Rectal smooth muscle tissue (tissue), 1 donor: ENCODE results near the gene CACNB2.

Experiments
- H3K27ac ChIP-seq: one replicate; pipeline ENCODE4 v1.7.0; 2013; ENCODE audit warnings: low read depth, low read length, inconsistent platforms
- H3K27me3 ChIP-seq: one replicate; pipeline ENCODE4 v1.7.0; 2013; ENCODE audit warnings: low read length; ENCODE audit not compliant: control insufficient read depth, insufficient read depth
- H3K36me3 ChIP-seq: one replicate; pipeline ENCODE4 v1.7.0; 2013; ENCODE audit warnings: low read length; ENCODE audit not compliant: control insufficient read depth, insufficient read depth
- H3K4me1 ChIP-seq: one replicate; pipeline ENCODE4 v1.7.0; 2013; ENCODE audit warnings: low read length; ENCODE audit not compliant: control insufficient read depth, insufficient read depth
- H3K4me3 ChIP-seq: one replicate; pipeline ENCODE4 v1.7.0; 2013; ENCODE audit warnings: low read length
- H3K9ac ChIP-seq: one replicate; pipeline ENCODE4 v1.7.0; 2013; ENCODE audit warnings: low read length

CACNB2 gene

DNA sequence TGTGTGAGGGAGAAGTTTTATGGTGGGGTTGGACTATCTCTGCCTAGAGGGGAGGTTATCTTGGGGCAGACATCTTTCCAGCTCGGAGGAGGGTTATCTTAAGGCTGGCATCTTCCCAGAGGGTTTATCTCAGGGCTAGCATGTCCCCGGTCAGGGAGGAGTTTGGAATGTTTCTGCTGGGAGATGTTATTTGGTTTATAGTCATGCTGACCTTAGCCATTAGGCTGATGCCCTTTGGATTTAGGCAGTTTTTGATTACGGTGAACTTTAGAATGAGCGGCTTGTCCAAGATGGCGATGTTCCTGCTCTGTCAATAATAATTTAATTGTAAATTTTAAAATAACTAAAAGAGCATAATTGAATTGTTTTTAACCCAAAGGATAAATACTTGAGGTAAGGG, 236.4 kb downstream of the CACNB2 start:
- H3K27ac ChIP-seq, result no peak overlapping the region

GRCh38 chr10:18377898-18378297, 237.7 kb downstream of the CACNB2 start:
- H3K9ac ChIP-seq, result no peak overlapping the region
- H3K27me3 ChIP-seq, result no peaks in the 10 kb centered on the region
- H3K27ac ChIP-seq, result no peak overlapping the region
- H3K4me3 ChIP-seq, result no peak overlapping the region
- H3K36me3 ChIP-seq, result no peaks in the 10 kb centered on the region
- H3K4me1 ChIP-seq, result no peaks in the 10 kb centered on the region

More for the DNA sequence above, 236.4 kb downstream of the CACNB2 start:
- Histone ChIP-seq H3K4me3 (no peak overlapping the region), H3K9ac (no peak overlapping the region), H3K4me1 (no peaks in the 10 kb centered on the region), H3K36me3 (no peaks in the 10 kb centered on the region), H3K27me3 (no peaks in the 10 kb centered on the region)

GRCh38 chr10:18378766-18379165, 238.5 kb downstream of the CACNB2 start:
- Histone ChIP-seq H3K36me3 (no peaks in the 10 kb centered on the region), H3K4me1 (no peaks in the 10 kb centered on the region), H3K27ac (no peak overlapping the region), H3K9ac (no peak overlapping the region), H3K27me3 (no peaks in the 10 kb centered on the region), H3K4me3 (no peak overlapping the region)

GRCh38 chr10:18381679-18382078, 241.5 kb downstream of the CACNB2 start:
- no peak overlapping the region for H3K4me3 ChIP-seq
- no peak overlapping the region for H3K9ac ChIP-seq
- H3K36me3 ChIP-seq, result no peaks in the 10 kb centered on the region
- H3K4me1 ChIP-seq, result no peaks in the 10 kb centered on the region
- H3K27me3 ChIP-seq, result no peaks in the 10 kb centered on the region
- no peak overlapping the region for H3K27ac ChIP-seq

DNA sequence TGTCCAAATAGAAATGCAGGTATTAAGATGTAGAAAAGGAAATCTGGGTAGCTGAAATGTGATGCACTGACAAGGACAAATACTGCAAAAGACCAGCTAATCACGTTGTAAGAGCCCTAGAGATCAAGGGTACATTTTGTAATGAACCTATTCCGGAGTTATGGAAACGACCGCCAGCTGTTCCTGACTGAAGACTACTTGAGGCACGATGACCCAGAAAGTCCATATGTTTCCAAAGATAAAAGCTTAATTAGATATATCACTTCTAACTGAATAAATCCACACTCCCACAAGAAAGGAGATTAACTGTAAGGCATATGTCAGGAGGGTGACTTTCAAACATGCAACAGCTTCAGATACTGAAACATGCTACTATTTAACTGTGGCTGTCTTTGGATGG, 257.7 kb downstream of the CACNB2 start:
- Histone ChIP-seq H3K36me3 (no peaks in the 10 kb centered on the region), H3K27me3 (no peaks in the 10 kb centered on the region), H3K27ac (no peak overlapping the region), H3K4me1 (peaks cover 7% of the 10 kb centered on the region), H3K4me3 (no peak overlapping the region), H3K9ac (no peak overlapping the region)

DNA sequence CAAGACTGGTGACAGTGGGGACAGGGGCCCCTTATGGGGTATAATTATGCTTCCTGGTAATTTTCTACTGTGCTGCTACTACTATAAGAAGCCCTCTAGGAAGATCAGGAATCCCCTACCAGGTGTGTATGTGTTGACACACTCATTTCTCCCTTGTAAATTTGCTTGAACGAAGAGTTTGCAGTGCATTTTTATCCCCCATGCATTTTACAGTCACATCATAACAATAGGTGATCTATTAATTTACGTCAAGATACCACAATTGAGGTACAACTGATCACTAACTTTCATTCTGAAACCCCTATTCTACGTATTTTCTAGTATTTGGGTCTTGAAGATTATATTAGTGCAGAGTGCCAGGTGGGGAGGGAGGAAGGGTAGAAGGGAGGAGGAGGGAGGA, 258.9 kb downstream of the CACNB2 start:
- peaks cover 7% of the 10 kb centered on the region for H3K4me1 ChIP-seq
- no peak overlapping the region for H3K27ac ChIP-seq

DNA sequence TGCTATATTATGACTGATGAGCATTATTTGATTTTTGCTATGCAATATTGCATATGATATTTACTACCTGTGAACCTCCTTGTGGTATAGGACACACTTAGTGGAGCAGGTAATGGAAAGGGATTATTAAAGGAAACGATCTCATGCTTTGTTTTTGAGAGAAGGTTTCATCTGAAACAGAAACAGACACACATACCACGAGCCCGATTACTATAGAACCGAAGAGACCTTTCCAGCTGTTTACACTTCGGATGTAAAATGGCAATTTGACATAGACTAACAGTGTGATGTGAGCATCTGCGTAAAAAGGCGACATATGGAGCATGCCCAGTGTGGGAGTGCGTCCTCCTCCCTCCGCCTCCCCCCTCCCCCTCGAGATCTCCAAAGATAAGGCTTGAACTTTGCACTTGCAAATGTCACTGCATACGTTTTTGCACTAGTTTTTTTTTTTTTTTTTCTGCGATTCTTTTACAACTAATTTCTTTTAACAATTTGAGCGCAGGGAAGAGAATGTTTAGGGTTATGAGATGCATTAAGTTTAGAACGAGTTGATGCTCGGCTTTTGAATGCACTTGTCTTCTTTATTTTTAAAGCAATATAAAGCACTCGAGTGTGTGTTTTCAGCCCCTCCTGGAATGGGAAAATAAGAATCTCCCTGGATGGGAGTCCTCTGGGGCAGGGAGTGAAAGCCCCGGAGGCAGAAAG, 260.1 kb downstream of the CACNB2 start:
- Histone ChIP-seq H3K27me3 (no peaks in the 10 kb centered on the region), H3K9ac (peak overlapping the region; percentile 17), H3K4me1 (no peaks in the 10 kb centered on the region), H3K4me3 (peak overlapping the region; percentile 31), H3K27ac (no peak overlapping the region), H3K36me3 (no peaks in the 10 kb centered on the region)

More for the DNA sequence above, 258.9 kb downstream of the CACNB2 start:
- H3K9ac ChIP-seq, result no peak overlapping the region
- no peaks in the 10 kb centered on the region for H3K36me3 ChIP-seq
- H3K4me3 ChIP-seq, result no peak overlapping the region
- H3K27me3 ChIP-seq, result no peaks in the 10 kb centered on the region

DNA sequence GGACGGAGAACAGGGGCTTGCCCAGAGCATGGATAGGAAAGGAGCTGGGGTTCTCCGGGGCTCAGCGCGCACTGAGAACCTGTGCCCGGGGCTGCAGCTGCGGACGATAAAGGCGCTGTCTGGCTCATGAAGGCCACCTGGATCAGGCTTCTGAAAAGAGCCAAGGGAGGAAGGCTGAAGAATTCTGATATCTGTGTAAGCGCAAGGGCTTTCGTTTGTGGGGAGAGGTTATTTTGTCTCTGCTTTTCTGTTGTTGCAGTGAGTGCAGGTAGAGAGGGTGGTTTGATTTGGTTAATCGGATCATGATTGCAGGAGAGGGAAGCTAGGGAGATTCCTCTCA, 260.7 kb downstream of the CACNB2 start:
- Histone ChIP-seq H3K36me3 (no peaks in the 10 kb centered on the region), H3K9ac (peak overlapping the region; percentile 17), H3K27me3 (no peaks in the 10 kb centered on the region), H3K4me3 (peak overlapping the region; percentile 31), H3K27ac (no peak overlapping the region), H3K4me1 (no peaks in the 10 kb centered on the region)

GRCh38 chr10:18401416-18402195, 261.4 kb downstream of the CACNB2 start:
- Histone ChIP-seq H3K27me3 (no peaks in the 10 kb centered on the region), H3K4me3 (peak overlapping the region; percentile 31), H3K27ac (no peak overlapping the region), H3K4me1 (no peaks in the 10 kb centered on the region), H3K9ac (no peak overlapping the region), H3K36me3 (no peaks in the 10 kb centered on the region)

GRCh38 chr10:18402853-18403252, 262.6 kb downstream of the CACNB2 start:
- Histone ChIP-seq H3K27me3 (no peaks in the 10 kb centered on the region), H3K36me3 (no peaks in the 10 kb centered on the region), H3K4me1 (no peaks in the 10 kb centered on the region), H3K9ac (no peak overlapping the region), H3K4me3 (no peak overlapping the region), H3K27ac (no peak overlapping the region)

DNA sequence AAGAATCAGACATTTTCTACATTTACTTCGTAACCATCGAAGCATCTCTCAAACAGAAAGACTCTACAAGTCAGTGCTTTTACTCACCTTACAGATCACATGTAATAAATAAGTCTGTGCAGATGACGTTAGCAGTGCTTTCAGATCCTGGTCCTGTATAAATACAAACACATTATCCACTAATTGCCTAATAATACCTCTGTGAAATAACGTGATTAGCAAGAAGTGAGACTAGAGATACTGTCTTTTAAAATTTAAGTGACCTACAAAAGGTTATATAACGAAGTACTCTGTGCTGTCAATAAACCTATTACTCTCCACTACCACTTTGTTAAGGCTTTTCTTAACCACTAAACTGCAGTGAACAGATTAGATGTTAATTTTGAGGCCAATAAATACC, 264.3 kb downstream of the CACNB2 start:
- Histone ChIP-seq H3K27me3 (no peaks in the 10 kb centered on the region), H3K27ac (no peak overlapping the region), H3K4me3 (no peak overlapping the region), H3K9ac (no peak overlapping the region), H3K36me3 (no peaks in the 10 kb centered on the region), H3K4me1 (no peaks in the 10 kb centered on the region)

- Histone ChIP-seq H3K27me3 (no peaks in the 10 kb centered on the region), H3K27ac (no peak overlapping the region), H3K9ac (no peak overlapping the region), H3K4me1 (no peaks in the 10 kb centered on the region), H3K4me3 (no peak overlapping the region), H3K36me3 (no peaks in the 10 kb centered on the region)
Observed at GRCh38 chr10:18406136-18406535, 265.9 kb downstream of the CACNB2 start.
